Measurements from ENCODE around the gene DPH2. TPM values are rescaled to one million over a fixed set of nuclear protein-coding genes. Genes with fewer than 3 reads are reported as not detected.

Gene DPH2
- total and polyA plus RNA-seq, 7 donors: 37.8 to 123 (median 53.7) TPM

GRCh38 chr1:43991200-43991475 is 21.3 kb downstream of the DPH2 start:
- Histone ChIP-seq H3K4me1 (peaks cover 6% of the 10 kb centered on the region), H3K27me3 (ENCODE audit: insufficient read depth in 3 of 3, low read length in 2 of 3) (no peaks in the 10 kb centered on the region), H3K27ac (peak overlapping the region; percentile 63), H3K9me3 (no peaks in the 10 kb centered on the region), H3K36me3 (ENCODE audit: insufficient read depth in 1 of 2, low read depth in 1 of 2) (peaks cover 0 to 12% of the 10 kb centered on the region in 2 donors), H3K4me3 (peak overlapping the region; percentile 83)
- TF ChIP-seq CTCF (IDR thresholded peaks at IDR 0.05): no peak
- intact Hi-C loops (cut with DNase I): no loop called here
- DNase-seq (no peak), ATAC-seq (no peak)
- 0 to 1% (median 1%) methylated on average over 10 of the region's 10 CpGs for WGBS, 3 donors

- H3K27ac ChIP-seq: peak within 1 kb of the TSS; percentile 63
- WGBS, 3 donors: 1 to 3% (median 1%) methylated on average over 33 to 66 of the region's 66 CpGs
- peaks cover 6% of the 10 kb centered on the region for H3K4me1 ChIP-seq
- TF ChIP-seq CTCF (IDR thresholded peaks at IDR 0.05): no peak
- peaks cover 0 to 6% of the 10 kb centered on the region in 2 donors for H3K36me3 ChIP-seq (ENCODE audit: insufficient read depth in 1 of 2, low read depth in 1 of 2)
- peak; percentile 89 to 92 for DNase-seq
- intact Hi-C loops (cut with DNase I): no loop called here
- no peaks in the 10 kb centered on the region for H3K9me3 ChIP-seq
- no peaks in the 10 kb centered on the region for H3K27me3 ChIP-seq (ENCODE audit: insufficient read depth in 3 of 3, low read length in 2 of 3)
- ATAC-seq: peak; percentile 87 to 94 (median 90)
- H3K4me3 ChIP-seq: peak within 1 kb of the TSS; percentile 83
Measured at GRCh38 chr1:43991476-43992231, 21.8 kb downstream of the DPH2 start, which contains the start of gene CCDC24. CCDC24 (plus strand) TSS chr1:43991599; CDS start chr1:43991879, 280 bp downstream.

- Histone ChIP-seq H3K27ac (no peak overlapping the region), H3K36me3 (ENCODE audit: insufficient read depth in 1 of 2, low read depth in 1 of 2) (no peaks in the 10 kb centered on the region), H3K4me1 (peaks cover 6% of the 10 kb centered on the region), H3K4me3 (peak overlapping the region; percentile 83), H3K9me3 (no peaks in the 10 kb centered on the region), H3K27me3 (ENCODE audit: insufficient read depth in 3 of 3, low read length in 2 of 3) (no peaks in the 10 kb centered on the region)
- intact Hi-C loops (cut with DNase I): no loop called here
- TF ChIP-seq CTCF (IDR thresholded peaks at IDR 0.05): no peak
- DNase-seq (no peak), ATAC-seq (no peak)
- WGBS, 3 donors: 52 to 59% (median 54%) methylated on average over 11 of the region's 11 CpGs
Measured at GRCh38 chr1:43992232-43992995, 22.6 kb downstream of the DPH2 start.

GRCh38 chr1:43993206-43993914 is 23.6 kb downstream of the DPH2 start:
- TF ChIP-seq CTCF (IDR thresholded peaks at IDR 0.05): no peak
- 91 to 93% (median 91%) methylated on average over 8 to 9 of the region's 9 CpGs for WGBS, 3 donors
- intact Hi-C loops (cut with DNase I): no loop called here
- no peaks in the 10 kb centered on the region for H3K36me3 ChIP-seq (ENCODE audit: insufficient read depth in 1 of 2, low read depth in 1 of 2)
- H3K27ac ChIP-seq: no peak overlapping the region
- no peaks in the 10 kb centered on the region for H3K27me3 ChIP-seq (ENCODE audit: insufficient read depth in 3 of 3, low read length in 2 of 3)
- H3K4me1 ChIP-seq: peaks cover 6% of the 10 kb centered on the region
- H3K9me3 ChIP-seq: no peaks in the 10 kb centered on the region
- ATAC-seq: no peak
- DNase-seq: no peak
- H3K4me3 ChIP-seq: no peak overlapping the region
